CD4-positive, alpha-beta T cell (primary cell): ENCODE results near the gene ARL2BP. TPM values are rescaled to one million over a fixed set of nuclear protein-coding genes. Genes with fewer than 3 reads are reported as not detected.
A peak's percentile ranks its signal among the peaks of the same experiment; 100 is the strongest.

Experiments
- ATAC-seq: fragments of 200-7000 bp; cut with Tn5 transposase; one replicate; pipeline ENCODE4 v1.10.0; 2022; ENCODE audit warnings: mild to moderate bottlenecking; ENCODE audit not compliant: poor library complexity
- CTCF ChIA-PET: fragments of 350-600 bp; sonication (Branson Sonifier 250); formaldehyde crosslinking; loops from one replicate; lab custom pipeline; 2021; ENCODE audit warnings: antibody characterized with exemption, inconsistent platforms; lab: Charles Lee
- POLR2A ChIA-PET: fragments of 350-600 bp; sonication (Branson Sonifier 250); formaldehyde crosslinking; loops from one replicate; lab custom pipeline; 2021; ENCODE audit warnings: antibody characterized with exemption, inconsistent platforms; lab: Charles Lee
- DNase-seq, 14 experiments: peaks; one replicate each; pipeline ENCODE4 v3.0.0-alpha.2; 2013 to 2020; ENCODE audit warnings: mixed read lengths in 2 of 14
- H3K27ac ChIP-seq, 2 donors: one replicate each; pipeline versions ENCODE4 v1.5.1 to v1.7.0; 2013; ENCODE audit warnings: low read length in 2 of 2, low read depth in 1 of 2, mild to moderate bottlenecking in 1 of 2
- H3K27me3 ChIP-seq, 2 experiments: 1 replicate in 1 of 2; 2 replicates in 1 of 2; pipeline versions ENCODE4 v1.6.1 to v1.7.0; 2013; ENCODE audit warnings: low read length in 2 of 2, control low read depth in 1 of 2, mild to moderate bottlenecking in 1 of 2, moderate library complexity in 1 of 2; ENCODE audit not compliant: insufficient read depth in 2 of 2, control insufficient read depth in 1 of 2
- H3K36me3 ChIP-seq: one replicate; pipeline ENCODE4 v1.6.1; 2013; ENCODE audit warnings: low read length, control low read depth; ENCODE audit not compliant: insufficient read depth
- H3K4me1 ChIP-seq: one replicate; pipeline ENCODE4 v1.6.1; 2013; ENCODE audit warnings: low read length, control low read depth; ENCODE audit not compliant: insufficient read depth
- H3K4me3 ChIP-seq: one replicate; pipeline ENCODE4 v1.5.1; 2013; ENCODE audit warnings: mild to moderate bottlenecking, low read length, moderate library complexity
- H3K9me3 ChIP-seq, 2 experiments: 1 replicate in 1 of 2; 2 replicates in 1 of 2; pipeline versions ENCODE4 v1.6.1 to v1.7.0; 2013; ENCODE audit warnings: low read length in 2 of 2, mild to moderate bottlenecking in 2 of 2, control low read depth in 1 of 2, moderate library complexity in 1 of 2; ENCODE audit not compliant: control insufficient read depth in 1 of 2, insufficient read depth in 1 of 2
- H3K27ac Mint-ChIP-seq: one replicate; pipeline ENCODE4 v1.8.0; 2020; ENCODE audit warnings: mixed read lengths
- H3K27me3 Mint-ChIP-seq: one replicate; pipeline ENCODE4 v1.8.0; 2021; ENCODE audit warnings: mixed read lengths
- H3K36me3 Mint-ChIP-seq: one replicate; pipeline ENCODE4 v1.8.0; 2021; ENCODE audit warnings: low read depth, mixed read lengths
- H3K4me1 Mint-ChIP-seq: one replicate; pipeline ENCODE4 v1.8.0; 2021; ENCODE audit warnings: low read depth, mixed read lengths
- H3K4me3 Mint-ChIP-seq: one replicate; pipeline ENCODE4 v1.8.0; 2020; ENCODE audit warnings: mild to moderate bottlenecking, mixed read lengths
- H3K9me3 Mint-ChIP-seq: one replicate; pipeline ENCODE4 v1.8.0; 2020; ENCODE audit warnings: mixed read lengths
- CTCF ChIP-seq: fragments of 200-600 bp; IDR thresholded peaks from one replicate; pipeline ENCODE4 v1.8.0; 2022; ENCODE audit warnings: antibody characterized with exemption, mild to moderate bottlenecking
- intact Hi-C, 2 experiments: fragments of 100-400 bp; cut with DNase I in 1 of 2; cut with micrococcal nuclease in 1 of 2; formaldehyde crosslinking; loops; one replicate each; pipeline versions ENCODE4 v1.15.1 to v1.9.0; 2023 to 2025; cut with DNase I, micrococcal nuclease
- total RNA-seq, 174 experiments: library from RNA in 2 of 174; stranded (reverse) in 2 of 174; gene quantifications; one replicate each; pipeline ENCODE4 v1.2.3 and lab custom pipeline; 2021 to 2026

Gene ARL2BP
- total RNA-seq, 2 experiments from 2014 or later: 32.4 to 35.6 TPM

- CTCF ChIA-PET: no interaction called here
- no peaks in the 10 kb centered on the region for H3K36me3 Mint-ChIP-seq
- no peaks in the 10 kb centered on the region for H3K36me3 ChIP-seq
- no peak overlapping the region for H3K4me3 Mint-ChIP-seq
- ATAC-seq (no peak), DNase-seq (no peak)
- POLR2A ChIA-PET: interaction anchor here (1.5 kb wide), 1 partner anchor 9 kb away, joined by 7 read pairs; no protein-coding TSS in a partner anchor
- peaks cover 54% of the 10 kb centered on the region for H3K4me1 Mint-ChIP-seq
- H3K27me3 Mint-ChIP-seq: no peaks in the 10 kb centered on the region
- H3K4me1 ChIP-seq: peaks cover 38% of the 10 kb centered on the region
- H3K9me3 Mint-ChIP-seq: no peaks in the 10 kb centered on the region
- no peak overlapping the region for H3K4me3 ChIP-seq
- H3K27ac Mint-ChIP-seq: peak overlapping the region; percentile 57
- TF ChIP-seq CTCF: no peak
- intact Hi-C loops: no loop called here
- H3K9me3 ChIP-seq: no peaks in the 10 kb centered on the region
- no peak overlapping the region for H3K27ac ChIP-seq
- no peaks in the 10 kb centered on the region for H3K27me3 ChIP-seq
Measured at GRCh38 chr16:57276596-57276995, 31.5 kb downstream of the ARL2BP start.

- CTCF ChIA-PET: interaction anchor here (1.3 to 1.8 kb wide), 2 partner anchors 23 to 141 kb away, joined by 4 to 8 read pairs; no protein-coding TSS in a partner anchor
- no peak overlapping the region for H3K4me3 ChIP-seq
- intact Hi-C loops: loop anchor here in 1 of 2 experiments (1.0 kb wide), 1 partner anchor 11 kb away; no protein-coding TSS in a partner anchor
Measured at GRCh38 chr16:57277586-57277985, 32.5 kb downstream of the ARL2BP start.

GRCh38 chr16:57278494-57278893 is 33.4 kb downstream of the ARL2BP start:
- DNase-seq (no peak), ATAC-seq (no peak)
- no peak for TF ChIP-seq CTCF
- Mint-ChIP-seq H3K4me3 (peak overlapping the region; percentile 58), H3K9me3 (no peaks in the 10 kb centered on the region), H3K4me1 (peaks cover 72% of the 10 kb centered on the region), H3K27me3 (no peaks in the 10 kb centered on the region), H3K36me3 (no peaks in the 10 kb centered on the region), H3K27ac (peak overlapping the region; percentile 73)
- H3K9me3 ChIP-seq: no peaks in the 10 kb centered on the region
- H3K27me3 ChIP-seq: peaks cover 0 to 2% of the 10 kb centered on the region in 2 experiments
- H3K27ac ChIP-seq: no peak overlapping the region
- no peaks in the 10 kb centered on the region for H3K36me3 ChIP-seq
- intact Hi-C loops: no loop called here
- peaks cover 42% of the 10 kb centered on the region for H3K4me1 ChIP-seq
- CTCF ChIA-PET: interaction anchor here (1.8 kb wide), 1 partner anchor 140 kb away, joined by 4 read pairs; no protein-coding TSS in a partner anchor
- POLR2A ChIA-PET: interaction anchor here (3.6 kb wide), 1 partner anchor 11 kb away, joined by 25 read pairs; no protein-coding TSS in a partner anchor
- H3K4me3 ChIP-seq: no peak overlapping the region

More at GRCh38 chr16:57277586-57277985, 32.5 kb downstream of the ARL2BP start:
- H3K4me3 Mint-ChIP-seq: peak overlapping the region; percentile 58
- H3K9me3 Mint-ChIP-seq: no peaks in the 10 kb centered on the region
- H3K36me3 ChIP-seq: no peaks in the 10 kb centered on the region
- POLR2A ChIA-PET: interaction anchor here (0.7 to 1.5 kb wide), 4 partner anchors 10 to 32 kb away, joined by 3 to 7 read pairs (median 4); partner anchors contain the start of gene ARL2BP
- H3K4me1 Mint-ChIP-seq: peaks cover 63% of the 10 kb centered on the region
- no peak for TF ChIP-seq CTCF
- no peaks in the 10 kb centered on the region for H3K27me3 Mint-ChIP-seq
- DNase-seq: peak in 13 of 14 experiments; percentile 28 to 82 (median 63)
- no peaks in the 10 kb centered on the region for H3K36me3 Mint-ChIP-seq
- peaks cover 38% of the 10 kb centered on the region for H3K4me1 ChIP-seq
- no peaks in the 10 kb centered on the region for H3K9me3 ChIP-seq
- ATAC-seq: peak; percentile 96
- no peaks in the 10 kb centered on the region for H3K27me3 ChIP-seq
- H3K27ac Mint-ChIP-seq: peak overlapping the region; percentile 73
- no peak overlapping the region for H3K27ac ChIP-seq
